Measurements from ENCODE around the gene KCNQ1.

DNA sequence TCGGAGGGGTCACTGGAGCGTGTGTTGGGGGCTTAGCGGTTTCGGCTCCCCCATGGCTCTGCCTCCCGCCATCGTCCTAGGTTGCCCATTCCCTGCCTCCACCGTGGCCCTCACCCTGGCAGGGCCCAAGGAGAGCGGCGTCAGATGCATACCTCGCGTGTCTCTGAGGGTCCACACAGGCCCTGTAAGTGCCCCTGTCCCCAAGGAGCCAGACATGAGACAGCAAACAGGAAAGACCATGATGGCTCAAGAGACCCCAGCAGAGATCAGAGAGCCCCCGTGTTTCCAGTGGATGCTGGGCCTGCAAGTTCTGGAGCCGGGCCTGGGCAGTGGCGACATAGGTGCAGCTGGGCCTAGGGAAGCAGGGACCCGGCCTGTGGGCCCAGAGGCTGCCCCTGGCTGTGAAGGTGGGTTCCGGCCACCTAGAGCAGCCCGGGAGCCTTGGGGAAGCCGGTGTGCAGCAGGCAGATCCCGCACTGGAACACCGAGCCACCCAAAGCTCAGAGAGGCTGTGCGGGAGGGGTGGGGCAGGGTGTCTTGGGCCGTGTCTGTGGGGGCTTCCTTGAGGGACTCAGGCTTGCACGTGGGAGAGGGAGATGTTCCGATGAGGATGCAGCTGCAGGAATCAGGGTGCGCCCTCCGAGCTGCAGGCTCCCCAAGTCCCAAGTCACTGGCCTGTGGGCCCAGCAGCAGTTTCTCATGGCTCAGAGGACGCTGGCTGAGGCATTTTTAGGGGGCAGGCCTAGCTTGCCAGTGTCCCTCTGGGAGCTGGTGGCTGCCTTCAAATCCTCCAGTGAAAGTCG lies 128.6 kb downstream of the KCNQ1 start:
- TF ChIP-seq, protein P1, sequence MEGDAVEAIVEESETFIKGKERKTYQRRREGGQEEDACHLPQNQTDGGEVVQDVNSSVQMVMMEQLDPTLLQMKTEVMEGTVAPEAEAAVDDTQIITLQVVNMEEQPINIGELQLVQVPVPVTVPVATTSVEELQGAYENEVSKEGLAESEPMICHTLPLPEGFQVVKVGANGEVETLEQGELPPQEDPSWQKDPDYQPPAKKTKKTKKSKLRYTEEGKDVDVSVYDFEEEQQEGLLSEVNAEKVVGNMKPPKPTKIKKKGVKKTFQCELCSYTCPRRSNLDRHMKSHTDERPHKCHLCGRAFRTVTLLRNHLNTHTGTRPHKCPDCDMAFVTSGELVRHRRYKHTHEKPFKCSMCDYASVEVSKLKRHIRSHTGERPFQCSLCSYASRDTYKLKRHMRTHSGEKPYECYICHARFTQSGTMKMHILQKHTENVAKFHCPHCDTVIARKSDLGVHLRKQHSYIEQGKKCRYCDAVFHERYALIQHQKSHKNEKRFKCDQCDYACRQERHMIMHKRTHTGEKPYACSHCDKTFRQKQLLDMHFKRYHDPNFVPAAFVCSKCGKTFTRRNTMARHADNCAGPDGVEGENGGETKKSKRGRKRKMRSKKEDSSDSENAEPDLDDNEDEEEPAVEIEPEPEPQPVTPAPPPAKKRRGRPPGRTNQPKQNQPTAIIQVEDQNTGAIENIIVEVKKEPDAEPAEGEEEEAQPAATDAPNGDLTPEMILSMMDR (IDR thresholded peaks at IDR 0.05; ENCODE audit: low read length) = no peak
- no peak for TF ChIP-seq EZH2 (IDR thresholded peaks at IDR 0.05; ENCODE audit: borderline replicate concordance, low read length)
